Left lung (tissue), 10 donors: Measurements from ENCODE around the gene FANCL. TPM values are rescaled to one million over a fixed set of nuclear protein-coding genes. Genes with fewer than 3 reads are reported as not detected.

Experiments
- ATAC-seq: fragments of 200-7000 bp; cut with Tn5 transposase; one replicate; pipeline ENCODE4 v1.9.1; 2020; ENCODE audit warnings: moderate library complexity
- DNase-seq, 4 donors: peaks; one replicate each; pipeline ENCODE4 v3.0.0-alpha.2; 2013 to 2020
- H3K27ac ChIP-seq, 2 donors: fragments of 200-600 bp; sonication (generic) in 1 of 2; one replicate each; pipeline versions ENCODE4 v1.5.0 to v1.8.0; 2020 to 2021
- H3K27me3 ChIP-seq, 2 donors: fragments of 200-600 bp; sonication (generic) in 1 of 2; one replicate each; pipeline versions ENCODE4 v1.5.0 to v1.8.0; 2020 to 2021
- H3K36me3 ChIP-seq, 2 donors: fragments of 200-600 bp; sonication (generic) in 1 of 2; one replicate each; pipeline versions ENCODE4 v1.5.0 to v1.8.0; 2020 to 2021
- H3K4me1 ChIP-seq, 2 donors: fragments of 200-600 bp; one replicate each; pipeline ENCODE4 v1.8.0; 2021
- H3K4me3 ChIP-seq, 2 donors: fragments of 200-600 bp; sonication (generic) in 1 of 2; one replicate each; pipeline versions ENCODE4 v1.5.0 to v1.8.0; 2020 to 2021; ENCODE audit warnings: mild to moderate bottlenecking in 1 of 2
- H3K9me3 ChIP-seq, 2 donors: fragments of 200-600 bp; sonication (generic) in 1 of 2; one replicate each; pipeline versions ENCODE4 v1.5.0 to v1.8.0; 2020 to 2021
- intact Hi-C, 2 donors: fragments of 100-400 bp; cut with DNase I; formaldehyde crosslinking; loops; one replicate each; pipeline versions ENCODE4 v1.11.2 to v1.14.2; 2022
- polyA plus RNA-seq, 6 donors: library from polyadenylated mRNA; unstranded; fragments of 120-200 nt; gene quantifications; one replicate each; pipeline ENCODE4 v1.2.1, GENCODE V29; 2013; ENCODE audit not compliant: insufficient read length in 6 of 6
- total RNA-seq, 2 donors: library from RNA; stranded (reverse); fragmentation: NEBNext Ultra II Directional; extraction: Animal tissue kit (Norgen Biotek cat#: 25700); gene quantifications; one replicate each; pipeline ENCODE4 v1.2.1, GENCODE V29; 2021
- TF ChIP-seq, protein P1 (sequence below), 2 donors: fragments of 200-600 bp; sonication (generic) in 1 of 2; IDR thresholded peaks; one replicate each; pipeline versions ENCODE4 v1.5.0 to v1.8.0; 2021; ENCODE audit warnings: antibody characterized with exemption in 2 of 2
- donor health status: DM: no; HTN: yes; CAD: no.
- donor health status: DM: no; HTN: no; CAD: no.

Gene FANCL
- total and polyA plus RNA-seq, 8 donors = 18.0 to 111 (median 93.9) TPM

DNA sequence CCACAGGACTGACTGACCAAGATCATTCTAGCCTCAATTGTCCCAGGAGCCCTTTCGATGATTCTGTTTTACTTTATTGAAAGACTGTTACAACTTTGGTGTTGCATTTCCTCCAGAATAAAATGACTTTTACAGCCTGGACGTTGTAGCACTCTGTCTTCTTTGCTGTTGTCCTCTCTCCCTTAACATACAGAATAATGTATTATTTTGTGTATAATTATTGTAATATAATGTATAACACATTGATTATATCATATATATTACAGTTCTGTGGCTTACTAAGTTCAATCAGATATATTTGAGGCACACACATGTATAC lies 380 bp upstream of the FANCL start:
- peak overlapping the region; percentile 78 to 86 for H3K27ac ChIP-seq
- intact Hi-C loops = no loop called here
- TF ChIP-seq, protein P1, sequence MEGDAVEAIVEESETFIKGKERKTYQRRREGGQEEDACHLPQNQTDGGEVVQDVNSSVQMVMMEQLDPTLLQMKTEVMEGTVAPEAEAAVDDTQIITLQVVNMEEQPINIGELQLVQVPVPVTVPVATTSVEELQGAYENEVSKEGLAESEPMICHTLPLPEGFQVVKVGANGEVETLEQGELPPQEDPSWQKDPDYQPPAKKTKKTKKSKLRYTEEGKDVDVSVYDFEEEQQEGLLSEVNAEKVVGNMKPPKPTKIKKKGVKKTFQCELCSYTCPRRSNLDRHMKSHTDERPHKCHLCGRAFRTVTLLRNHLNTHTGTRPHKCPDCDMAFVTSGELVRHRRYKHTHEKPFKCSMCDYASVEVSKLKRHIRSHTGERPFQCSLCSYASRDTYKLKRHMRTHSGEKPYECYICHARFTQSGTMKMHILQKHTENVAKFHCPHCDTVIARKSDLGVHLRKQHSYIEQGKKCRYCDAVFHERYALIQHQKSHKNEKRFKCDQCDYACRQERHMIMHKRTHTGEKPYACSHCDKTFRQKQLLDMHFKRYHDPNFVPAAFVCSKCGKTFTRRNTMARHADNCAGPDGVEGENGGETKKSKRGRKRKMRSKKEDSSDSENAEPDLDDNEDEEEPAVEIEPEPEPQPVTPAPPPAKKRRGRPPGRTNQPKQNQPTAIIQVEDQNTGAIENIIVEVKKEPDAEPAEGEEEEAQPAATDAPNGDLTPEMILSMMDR (IDR thresholded peaks at IDR 0.05) = no peak
- no peaks in the 10 kb centered on the region for H3K27me3 ChIP-seq
- ATAC-seq (no peak), DNase-seq (no peak)
- H3K9me3 ChIP-seq = no peaks in the 10 kb centered on the region
- H3K36me3 ChIP-seq = no peaks in the 10 kb centered on the region
- H3K4me3 ChIP-seq = peak overlapping the region; percentile 71 to 89
- peaks cover 0 to 17% of the 10 kb centered on the region in 2 donors for H3K4me1 ChIP-seq

DNA sequence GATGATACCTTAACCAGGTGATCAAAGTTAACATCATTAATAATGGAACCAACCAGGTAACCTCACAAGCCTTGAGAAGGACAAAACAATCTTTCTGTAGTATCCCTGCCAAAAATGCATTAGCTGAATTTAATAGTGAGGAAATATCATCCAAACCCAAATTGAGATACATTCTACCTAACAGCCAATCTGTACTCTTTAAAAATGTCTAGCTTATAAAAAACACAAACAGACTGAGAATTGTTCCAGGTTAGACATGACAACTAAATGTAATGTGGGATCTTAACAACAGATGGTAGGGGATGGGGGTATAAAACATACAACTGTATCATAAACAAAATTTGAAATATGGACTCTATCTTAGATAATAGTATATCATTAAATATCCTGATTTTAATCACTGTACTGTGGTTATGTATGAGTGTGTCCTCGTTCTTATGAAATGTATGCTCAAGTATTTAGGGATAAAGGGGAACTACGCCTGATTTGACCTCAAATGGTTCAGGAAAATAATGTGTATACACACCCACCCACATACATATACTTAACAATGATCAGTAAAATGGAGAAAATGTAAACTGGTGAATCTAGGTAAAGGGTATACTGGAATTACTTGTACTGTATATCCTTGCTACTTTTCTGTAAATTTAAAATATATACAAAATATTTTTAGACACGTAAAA lies 1.7 kb downstream of the FANCL start:
- Histone ChIP-seq H3K27me3 (no peaks in the 10 kb centered on the region), H3K4me3 (no peak overlapping the region), H3K27ac (no peak overlapping the region), H3K4me1 (peaks cover 0 to 20% of the 10 kb centered on the region in 2 donors), H3K9me3 (no peaks in the 10 kb centered on the region), H3K36me3 (no peaks in the 10 kb centered on the region)
- DNase-seq (no peak), ATAC-seq (no peak)
- TF ChIP-seq, protein P1 (IDR thresholded peaks at IDR 0.05) = no peak
- intact Hi-C loops = no loop called here

DNA sequence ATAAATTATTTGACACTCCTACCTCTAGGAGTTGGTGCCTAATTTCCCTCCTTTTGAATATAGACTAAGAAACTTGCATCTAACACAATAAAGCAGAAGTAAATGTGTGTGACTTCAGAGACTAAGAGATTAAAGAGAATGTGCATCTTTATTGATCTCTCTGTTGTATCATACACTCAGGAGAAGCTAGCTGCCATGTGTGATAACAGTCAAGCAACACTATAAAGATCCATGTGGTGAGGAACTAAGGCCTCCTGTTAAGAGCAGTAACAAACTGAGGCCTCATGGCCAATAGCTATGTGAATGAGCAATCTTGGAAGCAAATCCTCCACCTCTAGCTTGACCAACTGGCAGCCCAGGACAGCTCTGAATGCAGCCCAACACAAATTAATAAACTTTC lies 3.4 kb downstream of the FANCL start:
- TF ChIP-seq, protein P1 (IDR thresholded peaks at IDR 0.05) = no peak
- H3K4me3 ChIP-seq = no peak overlapping the region

DNA sequence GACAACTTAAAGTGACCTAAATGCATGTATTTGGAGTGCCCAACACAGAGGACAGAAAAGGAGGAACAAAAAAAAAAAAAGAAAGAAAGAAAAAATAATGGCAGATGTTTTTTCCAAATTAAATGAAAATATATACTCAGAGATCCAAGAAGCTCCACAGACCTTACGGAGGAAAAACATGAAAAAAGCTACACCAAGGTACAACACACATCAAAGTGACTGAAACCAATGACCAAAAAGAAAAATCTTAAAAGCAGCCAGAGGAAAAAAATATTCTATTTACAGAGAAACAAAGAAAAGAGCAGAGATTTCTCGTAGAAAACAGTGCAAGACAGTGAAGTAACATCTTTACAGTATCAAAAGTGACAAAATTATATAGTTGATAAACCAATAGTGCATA lies 5.1 kb downstream of the FANCL start:
- Histone ChIP-seq H3K27ac (no peak overlapping the region), H3K36me3 (no peaks in the 10 kb centered on the region), H3K9me3 (no peaks in the 10 kb centered on the region), H3K4me1 (peaks cover 0 to 20% of the 10 kb centered on the region in 2 donors), H3K4me3 (no peak overlapping the region), H3K27me3 (no peaks in the 10 kb centered on the region)
- DNase-seq = no peak
- TF ChIP-seq, protein P1 (IDR thresholded peaks at IDR 0.05) = no peak
- intact Hi-C loops = no loop called here
- no peak for ATAC-seq

More for the DNA sequence above, 3.4 kb downstream of the FANCL start:
- H3K4me1 ChIP-seq = peaks cover 0 to 20% of the 10 kb centered on the region in 2 donors
- no peaks in the 10 kb centered on the region for H3K9me3 ChIP-seq
- ATAC-seq (no peak), DNase-seq (no peak)
- intact Hi-C loops = no loop called here
- no peaks in the 10 kb centered on the region for H3K27me3 ChIP-seq
- H3K36me3 ChIP-seq = no peaks in the 10 kb centered on the region
- H3K27ac ChIP-seq = no peak overlapping the region

DNA sequence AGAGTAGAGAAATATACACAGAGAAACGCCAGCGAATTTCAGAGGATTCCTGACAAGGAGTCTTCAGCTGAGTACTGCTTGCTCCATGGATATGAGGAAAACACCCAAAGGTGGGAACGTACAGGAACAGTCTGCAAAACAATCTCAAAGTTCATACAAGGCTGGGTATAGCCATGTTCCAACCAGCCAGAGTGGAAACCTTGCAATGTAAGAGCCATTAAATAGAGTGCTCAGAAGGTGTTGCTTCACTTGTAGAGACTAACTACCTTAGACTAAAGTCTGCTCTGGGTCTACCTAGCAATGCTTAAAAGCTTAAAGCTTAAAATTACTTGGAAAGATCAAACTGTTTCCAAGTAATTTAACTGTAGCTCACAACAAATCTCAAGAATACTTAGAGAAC lies 6.0 kb downstream of the FANCL start:
- Histone ChIP-seq H3K36me3 (no peaks in the 10 kb centered on the region), H3K9me3 (no peaks in the 10 kb centered on the region), H3K27ac (no peak overlapping the region), H3K4me1 (peaks cover 0 to 15% of the 10 kb centered on the region in 2 donors), H3K27me3 (no peaks in the 10 kb centered on the region), H3K4me3 (no peak overlapping the region)
- TF ChIP-seq, protein P1 (IDR thresholded peaks at IDR 0.05) = no peak
- DNase-seq (no peak), ATAC-seq (no peak)
- intact Hi-C loops = no loop called here
